HEK293 (cell line): Measurements from ENCODE around the gene FOXG1.

ENCODE experiments used
- CTCF ChIP-seq: fragments of 450-650 bp; formaldehyde crosslinking; IDR thresholded peaks from 2 replicates; pipeline ENCODE4 v1.5.1; 2016; ENCODE audit warnings: missing biosample characterization, missing genetic modification characterization
- ELK4 ChIP-seq: IDR thresholded peaks from 2 replicates; pipeline ENCODE4 v1.6.1; 2011; ENCODE audit warnings: mild to moderate bottlenecking, low read depth, low read length, borderline replicate concordance
- PRDM10 ChIP-seq: fragments of 450-650 bp; formaldehyde crosslinking; IDR thresholded peaks from 2 replicates; pipeline ENCODE4 v1.5.1; 2016; ENCODE audit warnings: missing biosample characterization, missing genetic modification characterization
- ZBTB7A ChIP-seq: fragments of 450-650 bp; formaldehyde crosslinking; IDR thresholded peaks from 2 replicates; pipeline ENCODE4 v1.5.1; 2016; ENCODE audit warnings: low read depth, missing biosample characterization, missing genetic modification characterization
- ZIC2 ChIP-seq: fragments of 450-650 bp; formaldehyde crosslinking; IDR thresholded peaks from 2 replicates; pipeline ENCODE4 v1.5.1; 2016; ENCODE audit warnings: missing biosample characterization, missing genetic modification characterization
- ZNF133 ChIP-seq: fragments of 450-650 bp; formaldehyde crosslinking; IDR thresholded peaks from 2 replicates; pipeline ENCODE4 v1.5.1; 2016; ENCODE audit warnings: missing biosample characterization, missing genetic modification characterization
- ZNF2 ChIP-seq: fragments of 450-650 bp; formaldehyde crosslinking; IDR thresholded peaks from 2 replicates; pipeline ENCODE4 v1.5.1; 2016; ENCODE audit warnings: missing biosample characterization, missing genetic modification characterization
- ZNF830 ChIP-seq: fragments of 450-650 bp; IDR thresholded peaks from 2 replicates; pipeline ENCODE4 v1.5.0; 2018; ENCODE audit warnings: missing biosample characterization, missing genetic modification characterization, low read depth, mild to moderate bottlenecking, moderate library complexity

- TF ChIP-seq ZNF2 (tag by site-specific recombination), result no peak
- no peak for TF ChIP-seq CTCF (tag by site-specific recombination)
- TF ChIP-seq ZNF830 (tag by site-specific recombination), result no peak
- TF ChIP-seq ELK4, result no peak
- TF ChIP-seq ZBTB7A (tag by site-specific recombination), result no peak
- no peak for TF ChIP-seq ZIC2 (tag by site-specific recombination)
- TF ChIP-seq ZNF133 (tag by site-specific recombination), result no peak
- TF ChIP-seq PRDM10 (tag by site-specific recombination), result no peak
Measured at GRCh38 chr14:28770630-28771029, 4.0 kb downstream of the FOXG1 start.
